Ishikawa (cell line): ENCODE measurements around the gene LRBA.

Experiments used
- CEBPB ChIP-seq: IDR thresholded peaks from 2 replicates; pipeline ENCODE4 v1.6.1; 2012
- CREB1 ChIP-seq: IDR thresholded peaks from 2 replicates; pipeline ENCODE4 v1.6.1; 2012; ENCODE audit warnings: low read depth
- EGR1 ChIP-seq: IDR thresholded peaks from 2 replicates; pipeline ENCODE4 v1.6.1; 2012
- EP300 ChIP-seq: IDR thresholded peaks from 2 replicates; pipeline ENCODE4 v1.6.1; 2012; ENCODE audit warnings: borderline replicate concordance
- FOXM1 ChIP-seq: IDR thresholded peaks from 2 replicates; pipeline ENCODE4 v1.6.1; 2012; ENCODE audit warnings: low read depth, borderline replicate concordance
- MAX ChIP-seq: IDR thresholded peaks from 2 replicates; pipeline ENCODE4 v1.6.1; 2012
- RAD21 ChIP-seq: IDR thresholded peaks from 2 replicates; pipeline ENCODE4 v1.6.1; 2012; ENCODE audit warnings: low read depth
- REST ChIP-seq: IDR thresholded peaks from 2 replicates; pipeline ENCODE4 v1.6.1; 2012; ENCODE audit warnings: low read depth, mild to moderate bottlenecking
- TAF1 ChIP-seq: IDR thresholded peaks from 2 replicates; pipeline ENCODE4 v1.6.1; 2012; ENCODE audit warnings: low read depth, mild to moderate bottlenecking
- TCF12 ChIP-seq: IDR thresholded peaks from 2 replicates; pipeline ENCODE4 v1.6.1; 2012; ENCODE audit warnings: low read depth
- TEAD4 ChIP-seq: IDR thresholded peaks from 2 replicates; pipeline ENCODE4 v1.6.1; 2012
- USF1 ChIP-seq: IDR thresholded peaks from 2 replicates; pipeline ENCODE4 v1.6.1; 2012
- YY1 ChIP-seq: IDR thresholded peaks from 2 replicates; pipeline ENCODE4 v1.6.1; 2012; ENCODE audit warnings: low read depth
- ZBTB7A ChIP-seq: IDR thresholded peaks from 2 replicates; pipeline ENCODE4 v1.6.1; 2012; ENCODE audit warnings: low read depth

GRCh38 chr4:150315691-150316090 is 699.4 kb downstream of the LRBA start:
- no peak for TF ChIP-seq CREB1
- TF ChIP-seq RAD21, result no peak
- no peak for TF ChIP-seq EP300
- no peak for TF ChIP-seq TAF1
- no peak for TF ChIP-seq USF1
- TF ChIP-seq YY1, result no peak
- no peak for TF ChIP-seq REST
- no peak for TF ChIP-seq CEBPB
- TF ChIP-seq TEAD4, result no peak
- TF ChIP-seq ZBTB7A, result no peak
- no peak for TF ChIP-seq TCF12
- TF ChIP-seq EGR1, result no peak
- TF ChIP-seq MAX, result no peak
- no peak for TF ChIP-seq FOXM1
